H1 (cell line): ENCODE data around the gene ZNF273. TPM values are rescaled to one million over a fixed set of nuclear protein-coding genes. Genes with fewer than 3 reads are reported as not detected.

Source experiments
- CTCF ChIA-PET: fragments of 300-600 bp; sonication (Branson Sonifier 250); formaldehyde crosslinking; loops from one replicate; lab custom pipeline; 2021; ENCODE audit not compliant: partially characterized antibody; lab: Charles Lee
- POLR2A ChIA-PET: fragments of 300-600 bp; sonication (Branson Sonifier 250); formaldehyde crosslinking; loops from one replicate; lab custom pipeline; 2021; ENCODE audit warnings: inconsistent platforms; ENCODE audit not compliant: partially characterized antibody; lab: Charles Lee
- DNase-seq, 2 experiments: peaks; one replicate each; pipeline versions ENCODE4 v3.0.0 to v3.0.0-alpha.2; 2010 to 2022; ENCODE audit warnings: low spot score in 2 of 2, low read depth in 1 of 2, mixed read lengths in 1 of 2
- FAIRE-seq: peaks from 2 replicates; lab custom pipeline; 2011; peaks lifted over from hg19 to GRCh38; lab: Jason Lieb, UNC
- H2AFZ ChIP-seq: 2 replicates; pipeline ENCODE4 v1.8.1; 2012; ENCODE audit warnings: low read length, inconsistent platforms
- H2AK5ac ChIP-seq: 2 replicates; pipeline ENCODE4 v1.6.1; 2013; ENCODE audit warnings: low read depth, low read length
- H2BK120ac ChIP-seq: replicated peaks from 2 replicates; pipeline ENCODE3; 2013; ENCODE audit warnings: low read depth, low read length, inconsistent platforms
- H2BK12ac ChIP-seq: 2 replicates; pipeline ENCODE4 v1.6.1; 2013; ENCODE audit warnings: low read depth, low read length
- H2BK15ac ChIP-seq: 2 replicates; pipeline ENCODE4 v1.6.1; 2013; ENCODE audit warnings: low read length
- H2BK20ac ChIP-seq: 2 replicates; pipeline ENCODE4 v1.6.1; 2013; ENCODE audit warnings: low read length
- H2BK5ac ChIP-seq: 2 replicates; pipeline ENCODE4 v1.6.1; 2013; ENCODE audit warnings: low read depth, low read length
- H3K14ac ChIP-seq: 2 replicates; pipeline ENCODE4 v1.6.1; 2013; ENCODE audit warnings: inconsistent platforms; ENCODE audit not compliant: insufficient read length
- H3K18ac ChIP-seq: 2 replicates; pipeline ENCODE4 v1.6.1; 2013; ENCODE audit warnings: low read length; ENCODE audit errors: extremely low read depth
- H3K23ac ChIP-seq: 2 replicates; pipeline ENCODE4 v1.6.1; 2013; ENCODE audit warnings: inconsistent platforms; ENCODE audit not compliant: insufficient read length
- H3K23me2 ChIP-seq: 2 replicates; pipeline ENCODE4 v1.6.1; 2013; ENCODE audit warnings: low read depth, low read length
- H3K27ac ChIP-seq: 2 replicates; pipeline ENCODE4 v1.6.1; 2011; ENCODE audit warnings: low read depth, low read length, inconsistent platforms
- H3K27me3 ChIP-seq, 4 experiments: replicated peaks in 1 of 4; 1 replicate in 1 of 4; 2 replicates in 3 of 4; pipeline versions ENCODE4 v1.6.1 to v1.8.1; 2011 to 2013; ENCODE audit warnings: low read length in 3 of 4, mild to moderate bottlenecking in 3 of 4, inconsistent platforms in 2 of 4, mixed read lengths in 2 of 4, moderate library complexity in 1 of 4; ENCODE audit not compliant: control insufficient read depth in 3 of 4, insufficient read depth in 3 of 4; ENCODE audit errors: extremely low read depth in 1 of 4
- H3K36me3 ChIP-seq, 4 experiments: 2 replicates each; pipeline versions ENCODE4 v1.6.1 to v1.8.1; 2011 to 2013; ENCODE audit warnings: mild to moderate bottlenecking in 4 of 4, low read length in 3 of 4, moderate library complexity in 2 of 4, control low read depth in 1 of 4, inconsistent platforms in 1 of 4; ENCODE audit not compliant: insufficient read depth in 4 of 4, control insufficient read depth in 2 of 4
- H3K4ac ChIP-seq: replicated peaks from 2 replicates; pipeline ENCODE3; 2013; ENCODE audit warnings: low read length, low read depth, mixed read lengths, inconsistent platforms; ENCODE audit not compliant: insufficient read length
- H3K4me1 ChIP-seq, 4 experiments: replicated peaks in 1 of 4; 1 replicate in 1 of 4; 2 replicates in 3 of 4; pipeline versions ENCODE4 v1.6.1 to v1.8.1; 2011 to 2013; ENCODE audit warnings: low read length in 3 of 4, inconsistent platforms in 2 of 4, mixed read lengths in 1 of 4; ENCODE audit not compliant: insufficient read depth in 4 of 4, control insufficient read depth in 3 of 4
- H3K4me2 ChIP-seq, 2 experiments: 2 replicates each; pipeline versions ENCODE4 v1.6.1 to v1.8.1; 2011 to 2013; ENCODE audit warnings: low read depth in 2 of 2, low read length in 2 of 2, control low read depth in 1 of 2, inconsistent platforms in 1 of 2, mild to moderate bottlenecking in 1 of 2; ENCODE audit not compliant: insufficient read depth in 1 of 2
- H3K4me3 ChIP-seq, 4 experiments: fragments of 200-600, 300-600 bp in 1 of 4; sonication (generic), shearing (Covaris generic), sonication (Bioruptor Twin) in 1 of 4; 2 replicates each; pipeline versions ENCODE4 v1.5.1 to v1.8.1; 2011 to 2016; ENCODE audit warnings: low read length in 4 of 4, low read depth in 3 of 4, control low read depth in 2 of 4, inconsistent platforms in 2 of 4, mild to moderate bottlenecking in 2 of 4, mixed read lengths in 1 of 4, moderate library complexity in 1 of 4; ENCODE audit not compliant: insufficient read depth in 2 of 4; ENCODE audit errors: extremely low read depth in 1 of 4
- H3K56ac ChIP-seq: replicated peaks from 2 replicates; pipeline ENCODE3; 2013; ENCODE audit warnings: low read depth, mild to moderate bottlenecking, mixed read lengths, low read length, inconsistent platforms; ENCODE audit not compliant: insufficient read length
- H3K79me1 ChIP-seq: 2 replicates; pipeline ENCODE4 v1.6.1; 2013; ENCODE audit warnings: low read depth, low read length, control low read depth
- H3K79me2 ChIP-seq, 2 experiments: 2 replicates each; pipeline versions ENCODE4 v1.6.1 to v1.8.1; 2012 to 2013; ENCODE audit warnings: low read length in 2 of 2, mild to moderate bottlenecking in 2 of 2, inconsistent platforms in 1 of 2; ENCODE audit not compliant: insufficient read depth in 2 of 2, control insufficient read depth in 1 of 2
- H3K9ac ChIP-seq, 4 experiments: replicated peaks in 1 of 4; 1 replicate in 1 of 4; 2 replicates in 3 of 4; pipeline versions ENCODE4 v1.6.1 to v1.8.1; 2011 to 2013; ENCODE audit warnings: low read depth in 3 of 4, low read length in 3 of 4, control low read depth in 2 of 4, mild to moderate bottlenecking in 2 of 4, moderate library complexity in 2 of 4, inconsistent platforms in 1 of 4; ENCODE audit errors: extremely low read depth in 1 of 4
- H3K9me3 ChIP-seq, 2 experiments: 2 replicates each; pipeline versions ENCODE4 v1.6.1 to v1.8.1; 2012 to 2013; ENCODE audit warnings: mild to moderate bottlenecking in 2 of 2, moderate library complexity in 2 of 2, control low read depth in 1 of 2, inconsistent platforms in 1 of 2, low read depth in 1 of 2, low read length in 1 of 2, mixed read lengths in 1 of 2; ENCODE audit not compliant: insufficient read depth in 2 of 2
- H4K20me1 ChIP-seq, 2 experiments: replicated peaks in 1 of 2; 2 replicates each; pipeline versions ENCODE3 to v1.8.1; 2011 to 2013; ENCODE audit warnings: inconsistent platforms in 2 of 2, low read length in 2 of 2, mild to moderate bottlenecking in 1 of 2; ENCODE audit not compliant: insufficient read depth in 2 of 2, control insufficient read depth in 1 of 2
- H4K5ac ChIP-seq: 2 replicates; pipeline ENCODE4 v1.6.1; 2013; ENCODE audit warnings: low read length, low read depth, mixed read lengths, inconsistent platforms; ENCODE audit not compliant: insufficient read length
- H4K8ac ChIP-seq: 2 replicates; pipeline ENCODE4 v1.8.0; 2013; ENCODE audit warnings: mild to moderate bottlenecking, moderate library complexity, low read length, inconsistent platforms; ENCODE audit not compliant: insufficient read depth; ENCODE audit errors: extremely low read depth
- H4K91ac ChIP-seq: replicated peaks from 2 replicates; pipeline ENCODE3; 2013; ENCODE audit warnings: low read length, mixed read lengths, inconsistent platforms; ENCODE audit not compliant: insufficient read length
- KDM4A ChIP-seq: IDR thresholded peaks from one replicate; pipeline ENCODE4 v1.7.1; 2012; ENCODE audit warnings: low read depth, mild to moderate bottlenecking, moderate library complexity, low read length, inconsistent platforms; ENCODE audit not compliant: severe bottlenecking
- YY1 ChIP-seq: IDR thresholded peaks from 2 replicates; pipeline ENCODE4 v1.6.1; 2011; ENCODE audit warnings: low read depth, mild to moderate bottlenecking, low read length
- WGBS, 2 experiments: shearing (Covaris generic) in 1 of 2; methylation state at CpG; one replicate each; pipeline versions ENCODE4 v1.1.6 to v1.1.7; 2013 to 2015; ENCODE audit warnings: low lambda C conversion rate in 2 of 2, mixed read lengths in 2 of 2, inconsistent platforms in 1 of 2, low coverage in 1 of 2, missing lambda C conversion rate in 1 of 2; ENCODE audit not compliant: insufficient replicate concordance in 2 of 2, insufficient coverage in 1 of 2, insufficient read length in 1 of 2; ENCODE audit errors: extremely low coverage in 1 of 2, missing lambda C conversion rate in 1 of 2; 5-methylcytosine and 5-hydroxymethylcytosine counted together
- polyA plus RNA-seq, 7 experiments: library from polyadenylated mRNA; depleted of rRNA in 3 of 7; stranded (reverse) in 5 of 7; unstranded in 2 of 7; fragments of >200 nt in 5 of 7; fragments of 200-250 nt in 2 of 7; gene quantifications; 1 replicate in 5 of 7; 2 replicates in 1 of 7; 4 replicates in 1 of 7; pipeline versions ENCODE4 v1.2.1 to v1.2.3, GENCODE V29; 2011 to 2013; ENCODE audit warnings: missing spikeins in 2 of 7, mixed read lengths in 2 of 7
- total RNA-seq: library from RNA; stranded (reverse); fragmentation: NEBNext Ultra II Directional; extraction: Animal tissue kit (Norgen Biotek cat#: 25700); gene quantifications from 2 replicates; pipeline ENCODE4 v1.2.1, GENCODE V29; 2021
- TF ChIP-seq, protein P1 (sequence below): IDR thresholded peaks from 2 replicates; pipeline ENCODE4 v1.6.1; 2012; ENCODE audit warnings: inconsistent platforms
- TF ChIP-seq, protein P2 (sequence below): IDR thresholded peaks from 2 replicates; pipeline ENCODE4 v1.6.1; 2012; ENCODE audit warnings: inconsistent platforms

Gene ZNF273
- total and polyA plus RNA-seq, 2 of the 8 experiments (the other 6 are each of a cell fraction or from before 2014, with no cell fraction given) = 6.2 to 23.2 TPM

DNA sequence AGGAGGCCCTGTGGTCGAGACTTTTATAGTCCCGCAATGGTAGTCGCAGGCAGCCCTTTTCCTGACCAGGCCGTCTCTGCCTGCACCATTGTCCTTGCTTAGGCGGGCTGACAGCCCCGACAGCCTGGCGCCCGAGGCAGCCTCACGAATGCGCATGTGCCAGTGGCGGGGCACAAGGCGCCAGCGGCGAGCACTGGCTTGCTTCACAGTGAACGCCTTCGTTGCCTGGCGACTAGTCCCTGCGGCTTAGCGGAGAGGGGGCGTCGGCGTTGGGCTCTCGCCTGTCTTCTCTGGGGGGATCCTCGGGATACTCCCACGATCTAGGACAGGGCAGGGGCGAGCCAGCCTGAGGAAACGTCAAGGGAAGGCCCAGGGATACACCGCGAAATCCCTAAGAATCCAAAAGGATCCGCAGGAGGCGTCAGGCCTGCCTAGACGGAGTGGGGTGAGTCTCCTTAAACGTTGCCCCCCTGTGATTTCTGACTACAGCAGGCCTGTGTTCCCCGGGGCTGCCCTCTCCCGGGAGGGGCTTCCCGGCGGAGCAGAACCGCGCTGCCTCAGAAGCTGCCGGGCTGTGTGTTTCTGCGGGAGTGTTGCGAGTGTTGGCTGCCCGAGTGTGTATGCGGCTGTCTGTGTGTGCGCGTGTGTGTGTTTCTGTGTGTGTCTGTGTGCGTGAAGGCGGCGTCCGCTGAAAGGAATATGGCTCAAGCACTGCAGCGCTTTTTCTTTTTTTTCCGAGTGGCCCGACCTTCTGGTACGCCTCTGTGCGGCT, 20.5 kb upstream of the ZNF273 start:
- no peak for FAIRE-seq
- peaks cover 0 to 19% of the 10 kb centered on the region in 2 experiments; a peak in 1 of 4 replicates for H3K9me3 ChIP-seq
- no peak overlapping the region for H3K27ac ChIP-seq
- ChIA-PET CTCF (no interaction called here), POLR2A (interaction anchor here (0.5 kb wide), 1 partner anchor 196 kb away, joined by 3 read pairs; no protein-coding TSS in a partner anchor)
- H2AFZ ChIP-seq = 0 out of 2 replicates have a peak overlapping the region, but pooled peaks have one; percentile 32
- no peak overlapping the region for H2BK15ac ChIP-seq
- H3K4me2 ChIP-seq = peak overlapping the region; percentile 54 to 69; a peak in 3 of 4 replicates
- H3K4me3 ChIP-seq = peak overlapping the region in 1 of 4 experiments; percentile 38; a peak in 2 of 8 replicates
- H2BK5ac ChIP-seq = no peak overlapping the region
- no peak overlapping the region for H2BK120ac ChIP-seq
- no peak overlapping the region for H2BK12ac ChIP-seq
- no peak overlapping the region for H3K23ac ChIP-seq
- H3K4me1 ChIP-seq = no peaks in the 10 kb centered on the region; a peak in 1 of 7 replicates
- H3K79me2 ChIP-seq = no peaks in the 10 kb centered on the region
- no peak overlapping the region for H2BK20ac ChIP-seq
- no peak overlapping the region for H3K18ac ChIP-seq
- 75% methylated on average over 46 of the region's 55 CpGs; no CpG with 5 or more reads in 1 of the 2 experiments for WGBS, 2 experiments
- no peak overlapping the region for H4K5ac ChIP-seq
- H3K23me2 ChIP-seq = peaks cover 3% of the 10 kb centered on the region; the same call in 1 of the 2 replicates
- H3K36me3 ChIP-seq = no peaks in the 10 kb centered on the region
- H4K20me1 ChIP-seq = no peaks in the 10 kb centered on the region
- H4K8ac ChIP-seq = peak overlapping the region; percentile 3; the same call in 1 of the 2 replicates
- TF ChIP-seq YY1 (no peak), KDM4A (peak; percentile 42)
- TF ChIP-seq, protein P1, sequence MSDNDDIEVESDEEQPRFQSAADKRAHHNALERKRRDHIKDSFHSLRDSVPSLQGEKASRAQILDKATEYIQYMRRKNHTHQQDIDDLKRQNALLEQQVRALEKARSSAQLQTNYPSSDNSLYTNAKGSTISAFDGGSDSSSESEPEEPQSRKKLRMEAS = peak; percentile 45; the same call in 1 of the 2 replicates
- TF ChIP-seq, protein P2, sequence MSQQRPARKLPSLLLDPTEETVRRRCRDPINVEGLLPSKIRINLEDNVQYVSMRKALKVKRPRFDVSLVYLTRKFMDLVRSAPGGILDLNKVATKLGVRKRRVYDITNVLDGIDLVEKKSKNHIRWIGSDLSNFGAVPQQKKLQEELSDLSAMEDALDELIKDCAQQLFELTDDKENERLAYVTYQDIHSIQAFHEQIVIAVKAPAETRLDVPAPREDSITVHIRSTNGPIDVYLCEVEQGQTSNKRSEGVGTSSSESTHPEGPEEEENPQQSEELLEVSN = peak; percentile 57
- H4K91ac ChIP-seq = no peak overlapping the region
- no peak overlapping the region for H3K9ac ChIP-seq
- no peaks in the 10 kb centered on the region for H3K79me1 ChIP-seq
- H2AK5ac ChIP-seq = no peak overlapping the region
- H3K27me3 ChIP-seq = peaks cover 0 to 4% (median 0%) of the 10 kb centered on the region in 4 experiments; a peak in 3 of 7 replicates
- DNase-seq = peak in 1 of 2 experiments; percentile 46
- H3K56ac ChIP-seq = no peak overlapping the region
- H3K14ac ChIP-seq = no peak overlapping the region
- H3K4ac ChIP-seq = no peak overlapping the region
